ENCODE data around the gene NDRG2.

DNA sequence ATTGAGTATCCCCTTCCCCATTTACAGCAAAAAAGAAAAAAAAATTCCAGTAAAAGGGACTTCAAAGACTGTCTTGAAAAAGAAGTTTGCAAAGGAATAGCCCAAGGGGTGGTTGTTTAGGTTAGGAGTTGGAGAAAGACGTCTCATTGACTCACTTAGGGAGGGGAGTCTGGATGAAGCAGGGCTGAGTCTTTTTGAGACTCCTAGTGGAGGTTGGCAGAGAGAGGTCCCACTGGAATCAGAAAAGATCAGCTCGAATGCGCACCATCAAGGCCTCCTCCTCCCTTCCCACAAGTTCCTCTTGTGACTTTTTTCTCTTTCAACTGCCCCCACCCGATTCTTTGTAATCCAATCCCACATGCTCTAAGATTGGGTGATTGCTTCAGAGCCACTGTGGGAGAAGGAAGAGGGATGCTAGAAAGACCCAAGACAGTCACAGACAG is 47.2 kb upstream of the NDRG2 start:
- TF ChIP-seq, protein P1, sequence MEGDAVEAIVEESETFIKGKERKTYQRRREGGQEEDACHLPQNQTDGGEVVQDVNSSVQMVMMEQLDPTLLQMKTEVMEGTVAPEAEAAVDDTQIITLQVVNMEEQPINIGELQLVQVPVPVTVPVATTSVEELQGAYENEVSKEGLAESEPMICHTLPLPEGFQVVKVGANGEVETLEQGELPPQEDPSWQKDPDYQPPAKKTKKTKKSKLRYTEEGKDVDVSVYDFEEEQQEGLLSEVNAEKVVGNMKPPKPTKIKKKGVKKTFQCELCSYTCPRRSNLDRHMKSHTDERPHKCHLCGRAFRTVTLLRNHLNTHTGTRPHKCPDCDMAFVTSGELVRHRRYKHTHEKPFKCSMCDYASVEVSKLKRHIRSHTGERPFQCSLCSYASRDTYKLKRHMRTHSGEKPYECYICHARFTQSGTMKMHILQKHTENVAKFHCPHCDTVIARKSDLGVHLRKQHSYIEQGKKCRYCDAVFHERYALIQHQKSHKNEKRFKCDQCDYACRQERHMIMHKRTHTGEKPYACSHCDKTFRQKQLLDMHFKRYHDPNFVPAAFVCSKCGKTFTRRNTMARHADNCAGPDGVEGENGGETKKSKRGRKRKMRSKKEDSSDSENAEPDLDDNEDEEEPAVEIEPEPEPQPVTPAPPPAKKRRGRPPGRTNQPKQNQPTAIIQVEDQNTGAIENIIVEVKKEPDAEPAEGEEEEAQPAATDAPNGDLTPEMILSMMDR (conservative IDR thresholded peaks at IDR 0.05; ENCODE audit: low read depth, low read length) = no peak
- no peak for TF ChIP-seq EZH2 (IDR thresholded peaks at IDR 0.05; ENCODE audit: borderline replicate concordance, low read depth, low read length, poor library complexity, severe bottlenecking)
